SH-SY5Y (cell line): ENCODE data around the gene INPP4A.

Experiments
- GATA2 ChIP-seq: IDR thresholded peaks from 2 replicates; pipeline ENCODE4 v1.6.1; 2011; ENCODE audit warnings: mild to moderate bottlenecking, low read depth, low read length
- GATA3 ChIP-seq: IDR thresholded peaks from 2 replicates; pipeline ENCODE4 v1.6.1; 2011; ENCODE audit warnings: low read depth, mild to moderate bottlenecking, low read length, moderate library complexity

- TF ChIP-seq GATA2 (no peak), GATA3 (no peak)
Measured at GRCh38 chr2:98533547-98533946, 88.9 kb downstream of the INPP4A start.
